Natural killer cell (primary cell): Measurements from ENCODE around the gene NOTCH4. TPM values are rescaled to one million over a fixed set of nuclear protein-coding genes. Genes with fewer than 3 reads are reported as not detected.

Source experiments
- ATAC-seq, 3 donors: fragments of 150-1000 bp in 2 of 3; fragments of 200-7000 bp in 1 of 3; cut with Tn5 transposase; 1 replicate in 1 of 3; 2 replicates in 2 of 3; pipeline ENCODE4 v1.10.0; 2021; ENCODE audit warnings: mild to moderate bottlenecking in 2 of 3, moderate library complexity in 2 of 3
- DNase-seq, 2 donors: peaks; one replicate each; pipeline versions ENCODE4 v3.0.0 to v3.0.0-alpha.2; 2013 to 2021; ENCODE audit warnings: mixed read lengths in 1 of 2
- H3K27ac ChIP-seq: one replicate; pipeline ENCODE4 v1.5.1; 2013; ENCODE audit warnings: mild to moderate bottlenecking, low read length
- H3K27me3 ChIP-seq: one replicate; pipeline ENCODE4 v1.6.1; 2013; ENCODE audit warnings: low read length; ENCODE audit not compliant: control insufficient read depth, insufficient read depth
- H3K36me3 ChIP-seq: one replicate; pipeline ENCODE4 v1.6.1; 2013; ENCODE audit warnings: low read length; ENCODE audit not compliant: control insufficient read depth, insufficient read depth
- H3K4me1 ChIP-seq: one replicate; pipeline ENCODE4 v1.6.1; 2013; ENCODE audit warnings: low read length; ENCODE audit not compliant: control insufficient read depth, insufficient read depth
- H3K4me3 ChIP-seq: one replicate; pipeline ENCODE4 v1.5.1; 2013; ENCODE audit warnings: low read length
- H3K9me3 ChIP-seq: one replicate; pipeline ENCODE4 v1.6.1; 2013; ENCODE audit warnings: low read length; ENCODE audit not compliant: control insufficient read depth, insufficient read depth
- H3K27ac Mint-ChIP-seq, 2 donors: one replicate each; pipeline ENCODE4 v1.8.0; 2022; ENCODE audit warnings: mild to moderate bottlenecking in 2 of 2, mixed read lengths in 2 of 2, moderate library complexity in 1 of 2
- H3K27me3 Mint-ChIP-seq, 2 donors: one replicate each; pipeline ENCODE4 v1.8.0; 2022; ENCODE audit warnings: low read depth in 2 of 2, mixed read lengths in 2 of 2
- H3K36me3 Mint-ChIP-seq: one replicate; pipeline ENCODE4 v1.8.0; 2022; ENCODE audit warnings: mixed read lengths
- H3K4me1 Mint-ChIP-seq, 2 donors: one replicate each; pipeline ENCODE4 v1.8.0; 2022; ENCODE audit warnings: mixed read lengths in 2 of 2
- H3K4me3 Mint-ChIP-seq: one replicate; pipeline ENCODE4 v1.8.0; 2022; ENCODE audit warnings: mild to moderate bottlenecking, moderate library complexity, mixed read lengths
- H3K9me3 Mint-ChIP-seq, 2 donors: one replicate each; pipeline ENCODE4 v1.8.0; 2022; ENCODE audit warnings: mixed read lengths in 2 of 2
- WGBS: methylation state at CpG from one replicate; pipeline ENCODE4 v1.1.7; 2013; ENCODE audit warnings: missing lambda C conversion rate; ENCODE audit not compliant: insufficient coverage; 5-methylcytosine and 5-hydroxymethylcytosine counted together
- intact Hi-C: fragments of 100-400 bp; cut with micrococcal nuclease; formaldehyde crosslinking; loops from one replicate; pipeline ENCODE4 v1.14.2; 2022
- total RNA-seq, 4 donors: library from RNA; stranded (reverse); fragments of 120-200 nt in 1 of 4; gene quantifications; one replicate each; pipeline versions ENCODE4 v1.2.3 to v1.2.4, GENCODE V29; 2013 to 2022
- TF ChIP-seq, protein P1 (sequence below): fragments of 200-600 bp; IDR thresholded peaks from one replicate; pipeline ENCODE4 v1.8.0; 2022; ENCODE audit warnings: antibody characterized with exemption

NOTCH4 gene
- total RNA-seq, 3 donors from 2014 or later (not counting 1 experiment from before 2014, with no cell fraction given) = 2.6 to 4.8 (median 2.7) TPM

- 100% methylated on average over 6 of the region's 6 CpGs for WGBS
- no peaks in the 10 kb centered on the region for H3K9me3 Mint-ChIP-seq
- ATAC-seq (no peak), DNase-seq (no peak)
- H3K9me3 ChIP-seq = no peaks in the 10 kb centered on the region
- H3K27ac ChIP-seq = no peak overlapping the region
- no peak overlapping the region for H3K4me3 ChIP-seq
- peaks cover 25% of the 10 kb centered on the region for H3K36me3 ChIP-seq
- H3K27ac Mint-ChIP-seq = no peak overlapping the region
- TF ChIP-seq, protein P1, sequence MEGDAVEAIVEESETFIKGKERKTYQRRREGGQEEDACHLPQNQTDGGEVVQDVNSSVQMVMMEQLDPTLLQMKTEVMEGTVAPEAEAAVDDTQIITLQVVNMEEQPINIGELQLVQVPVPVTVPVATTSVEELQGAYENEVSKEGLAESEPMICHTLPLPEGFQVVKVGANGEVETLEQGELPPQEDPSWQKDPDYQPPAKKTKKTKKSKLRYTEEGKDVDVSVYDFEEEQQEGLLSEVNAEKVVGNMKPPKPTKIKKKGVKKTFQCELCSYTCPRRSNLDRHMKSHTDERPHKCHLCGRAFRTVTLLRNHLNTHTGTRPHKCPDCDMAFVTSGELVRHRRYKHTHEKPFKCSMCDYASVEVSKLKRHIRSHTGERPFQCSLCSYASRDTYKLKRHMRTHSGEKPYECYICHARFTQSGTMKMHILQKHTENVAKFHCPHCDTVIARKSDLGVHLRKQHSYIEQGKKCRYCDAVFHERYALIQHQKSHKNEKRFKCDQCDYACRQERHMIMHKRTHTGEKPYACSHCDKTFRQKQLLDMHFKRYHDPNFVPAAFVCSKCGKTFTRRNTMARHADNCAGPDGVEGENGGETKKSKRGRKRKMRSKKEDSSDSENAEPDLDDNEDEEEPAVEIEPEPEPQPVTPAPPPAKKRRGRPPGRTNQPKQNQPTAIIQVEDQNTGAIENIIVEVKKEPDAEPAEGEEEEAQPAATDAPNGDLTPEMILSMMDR = no peak
- no peaks in the 10 kb centered on the region for H3K36me3 Mint-ChIP-seq
- no peaks in the 10 kb centered on the region for H3K27me3 ChIP-seq
- H3K27me3 Mint-ChIP-seq = no peaks in the 10 kb centered on the region
- H3K4me1 Mint-ChIP-seq = peaks cover 0 to 6% of the 10 kb centered on the region in 2 donors
- no peak overlapping the region for H3K4me3 Mint-ChIP-seq
- no peaks in the 10 kb centered on the region for H3K4me1 ChIP-seq
- intact Hi-C loops = no loop called here
Measured at GRCh38 chr6:32167761-32168262, 56.1 kb downstream of the NOTCH4 start.

DNA sequence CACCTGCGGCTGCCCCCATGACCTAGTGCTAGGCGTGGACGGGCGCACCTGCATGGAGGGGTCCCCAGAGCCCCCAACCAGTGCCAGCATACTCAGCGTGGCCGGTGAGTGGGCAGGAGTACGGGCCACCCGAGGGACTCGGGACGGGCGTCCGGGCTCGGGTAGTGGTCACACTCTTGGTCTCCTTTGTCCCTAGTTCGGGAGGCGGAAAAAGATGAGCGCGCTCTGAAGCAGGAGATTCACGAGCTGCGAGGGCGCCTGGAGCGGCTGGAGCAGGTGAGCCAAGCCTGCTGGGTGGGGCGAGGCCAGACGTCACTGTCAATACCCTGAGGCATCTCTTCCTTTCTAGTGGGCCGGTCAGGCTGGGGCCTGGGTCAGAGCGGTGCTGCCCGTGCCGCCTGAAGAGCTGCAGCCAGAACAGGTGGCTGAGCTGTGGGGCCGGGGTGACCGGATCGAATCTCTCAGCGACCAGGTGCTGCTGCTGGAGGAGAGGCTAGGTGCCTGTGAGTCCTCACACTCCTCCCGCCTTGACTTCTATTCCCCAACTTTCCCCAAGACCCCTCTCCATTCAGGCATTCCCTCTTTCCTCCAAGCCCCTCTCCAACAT is 56.6 kb downstream of the NOTCH4 start:
- intact Hi-C loops = no loop called here
- H3K9me3 ChIP-seq = no peaks in the 10 kb centered on the region
- H3K4me3 ChIP-seq = no peak overlapping the region
- H3K27me3 Mint-ChIP-seq = no peaks in the 10 kb centered on the region
- whole genome bisulfite sequencing = 95% methylated on average over 32 of the region's 32 CpGs
- no peaks in the 10 kb centered on the region for H3K9me3 Mint-ChIP-seq
- H3K36me3 Mint-ChIP-seq = no peaks in the 10 kb centered on the region
- H3K27me3 ChIP-seq = no peaks in the 10 kb centered on the region
- H3K4me3 Mint-ChIP-seq = no peak overlapping the region
- H3K36me3 ChIP-seq = peaks cover 25% of the 10 kb centered on the region
- H3K4me1 Mint-ChIP-seq = peaks cover 0 to 4% of the 10 kb centered on the region in 2 donors
- no peak overlapping the region for H3K27ac Mint-ChIP-seq
- TF ChIP-seq, protein P1 = no peak
- no peak overlapping the region for H3K27ac ChIP-seq
- no peak for ATAC-seq
- DNase-seq = no peak
- no peaks in the 10 kb centered on the region for H3K4me1 ChIP-seq

DNA sequence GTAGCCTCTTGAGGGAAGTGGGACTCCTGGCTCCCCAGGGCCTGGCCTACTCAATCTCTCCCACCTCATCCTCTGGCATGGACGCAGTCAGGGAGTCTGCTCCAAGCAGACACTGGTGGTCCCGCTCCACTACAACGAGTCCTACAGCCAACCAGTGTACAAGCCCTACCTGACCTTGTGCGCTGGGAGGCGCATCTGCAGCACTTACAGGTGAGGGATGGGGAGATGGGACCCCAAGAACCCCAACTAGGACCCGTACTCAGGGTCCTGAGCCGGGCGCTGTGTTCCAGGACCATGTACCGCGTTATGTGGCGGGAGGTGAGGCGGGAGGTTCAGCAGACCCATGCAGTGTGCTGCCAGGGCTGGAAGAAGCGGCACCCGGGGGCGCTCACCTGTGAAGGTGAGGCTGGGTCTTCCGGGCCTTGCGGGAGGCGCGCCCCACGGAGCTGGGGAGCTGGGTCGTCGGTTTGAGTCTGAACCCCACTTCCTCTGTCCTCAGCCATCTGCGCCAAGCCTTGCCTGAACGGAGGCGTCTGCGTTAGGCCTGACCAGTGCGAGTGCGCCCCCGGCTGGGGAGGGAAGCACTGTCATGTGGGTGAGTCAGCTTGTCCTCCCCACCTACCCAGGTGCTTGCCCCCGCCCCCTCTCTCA is 57.3 kb downstream of the NOTCH4 start:
- intact Hi-C loops = no loop called here
- H3K36me3 ChIP-seq = peaks cover 25% of the 10 kb centered on the region
- TF ChIP-seq, protein P1 = no peak
- Mint-ChIP-seq H3K36me3 (no peaks in the 10 kb centered on the region), H3K4me3 (no peak overlapping the region), H3K4me1 (peaks cover 0 to 4% of the 10 kb centered on the region in 2 donors), H3K9me3 (no peaks in the 10 kb centered on the region), H3K27ac (no peak overlapping the region), H3K27me3 (no peaks in the 10 kb centered on the region)
- no peak overlapping the region for H3K27ac ChIP-seq
- WGBS = 95% methylated on average over 30 of the region's 30 CpGs
- ATAC-seq (no peak), DNase-seq (no peak)
- H3K4me1 ChIP-seq = no peaks in the 10 kb centered on the region
- H3K9me3 ChIP-seq = no peaks in the 10 kb centered on the region
- H3K4me3 ChIP-seq = no peak overlapping the region
- no peaks in the 10 kb centered on the region for H3K27me3 ChIP-seq
